NCI-H2227 treated with DMSO at 0.1 percent for 48 hours (cell line): ENCODE data around the gene CFAP70.

Experiments
- DNase-seq: peaks from one replicate; lab custom pipeline; 2025; lab: John Stamatoyannopoulos, UW

The CFAP70 gene

DNA sequence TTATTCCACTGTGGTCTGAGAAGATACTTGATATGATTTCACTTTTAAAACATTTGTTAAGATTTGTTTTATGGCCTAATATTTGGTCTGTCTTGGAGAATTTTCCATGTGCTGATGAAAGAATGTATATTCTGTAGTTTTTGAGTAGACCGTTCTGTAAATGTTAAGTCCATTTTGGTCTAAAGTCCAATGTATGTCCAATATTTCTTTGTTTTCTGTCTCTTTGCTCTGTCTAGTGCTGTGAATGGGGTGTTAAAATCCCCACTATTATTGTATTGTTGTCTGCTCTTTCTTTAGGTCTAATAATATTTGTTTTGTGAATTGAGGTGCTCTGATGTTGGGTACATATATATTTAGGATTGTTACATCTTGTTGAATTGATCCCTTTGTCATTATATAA lies 142.9 kb downstream of the CFAP70 start:
- no peak for DNase-seq

DNA sequence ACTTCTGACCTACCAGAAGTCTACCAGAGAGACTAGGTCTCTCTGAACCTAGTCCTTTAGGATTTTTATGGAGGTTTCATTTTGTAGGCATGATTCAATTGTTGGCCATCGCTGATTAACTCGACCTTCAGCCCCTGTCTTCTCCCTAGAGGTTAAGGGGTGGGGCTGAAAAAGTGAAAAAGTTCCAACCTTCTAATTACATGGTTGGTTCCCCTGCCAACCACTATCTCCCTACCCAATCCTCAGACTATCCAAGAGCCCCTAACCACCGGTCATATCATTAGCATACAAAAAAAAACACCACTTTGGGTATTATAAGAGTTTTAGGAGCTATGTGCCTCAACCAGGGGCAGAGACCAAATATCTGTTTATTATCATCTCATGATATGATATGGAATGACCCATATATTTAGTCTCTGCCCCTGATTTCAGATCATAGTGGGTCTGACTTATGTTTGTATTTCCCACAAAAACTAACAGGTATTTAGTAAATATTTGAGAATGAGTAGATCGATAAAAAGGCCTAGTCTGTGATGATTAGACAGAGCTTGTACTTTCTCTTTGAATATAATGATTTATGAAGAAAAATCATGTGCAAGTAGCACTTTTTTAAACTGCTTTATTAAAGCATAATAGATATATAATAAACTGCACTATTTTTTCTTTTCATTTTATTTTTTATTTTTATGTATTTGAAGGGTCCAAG lies 147.4 kb downstream of the CFAP70 start:
- DNase-seq, result no peak

DNA sequence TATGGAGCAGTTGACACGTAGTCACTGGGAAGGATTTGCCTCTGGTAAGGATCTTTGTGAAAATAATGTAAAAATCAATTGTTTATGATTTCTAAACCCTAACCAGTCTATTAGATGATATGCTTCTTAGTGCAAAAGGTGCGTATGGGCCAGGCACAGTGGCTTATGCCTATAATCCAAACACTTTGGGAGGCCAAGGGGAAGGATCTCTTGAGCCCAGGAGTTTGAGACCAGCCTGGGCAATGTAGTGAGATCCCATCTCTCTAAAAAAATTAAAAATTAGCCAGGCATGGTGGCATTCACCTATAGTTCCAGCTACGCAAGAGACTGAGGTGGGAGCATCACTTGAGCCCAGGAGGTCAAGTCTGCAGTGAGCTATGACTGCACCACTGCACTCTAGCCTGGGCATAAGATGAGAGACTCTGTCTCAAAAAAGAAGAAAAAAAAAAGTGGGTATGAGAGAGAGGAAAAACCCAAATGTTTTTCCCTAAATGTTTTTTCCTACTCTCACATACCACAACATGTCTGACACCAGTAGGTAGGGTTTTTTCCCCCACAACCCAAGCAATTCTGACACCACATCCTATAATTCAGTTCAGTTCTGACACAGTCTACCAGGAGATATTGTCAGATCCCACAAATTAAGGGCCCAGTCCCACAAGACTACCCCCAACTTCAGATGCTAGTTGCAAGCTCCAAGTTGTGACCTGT lies 148.1 kb downstream of the CFAP70 start:
- DNase-seq, result no peak

DNA sequence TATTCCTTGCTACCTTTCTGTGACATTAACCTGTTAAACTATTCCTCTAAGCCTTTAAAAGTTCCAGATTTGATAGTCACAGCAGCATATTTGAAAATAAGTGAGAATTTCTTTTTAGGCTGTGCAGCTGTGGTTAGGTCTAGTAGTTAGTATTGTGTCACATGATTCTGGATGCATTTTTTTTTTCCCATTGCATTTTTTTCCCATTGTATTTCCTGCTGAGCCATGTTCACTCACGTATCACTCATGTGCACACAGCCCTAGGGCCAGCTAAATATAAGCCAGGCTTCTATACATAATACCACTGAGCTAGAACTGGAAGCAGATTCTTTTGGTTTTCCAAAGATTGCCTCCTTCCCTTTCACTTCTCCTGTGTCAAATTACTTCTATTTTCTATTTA lies 149.0 kb downstream of the CFAP70 start:
- no peak for DNase-seq

DNA sequence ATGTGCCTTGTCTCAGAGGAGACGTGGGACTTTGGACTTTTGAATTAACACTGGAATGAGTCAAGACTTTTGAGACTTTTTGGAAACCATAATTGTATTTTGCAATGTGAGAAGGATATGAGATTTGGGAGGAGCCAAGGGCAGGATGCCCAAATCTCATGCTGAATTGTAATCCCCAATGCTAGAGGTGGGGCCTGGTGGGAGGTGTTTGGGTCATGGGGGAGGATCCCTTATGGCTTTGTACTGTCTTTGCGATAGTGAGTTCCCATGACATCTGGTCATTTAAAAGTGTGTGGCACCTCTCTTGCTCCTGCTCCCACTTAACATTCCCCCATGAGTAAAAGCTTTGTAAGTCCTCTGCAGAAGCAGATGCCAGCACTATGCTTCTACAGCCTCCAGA lies 150.8 kb downstream of the CFAP70 start:
- DNase-seq, result no peak

DNA sequence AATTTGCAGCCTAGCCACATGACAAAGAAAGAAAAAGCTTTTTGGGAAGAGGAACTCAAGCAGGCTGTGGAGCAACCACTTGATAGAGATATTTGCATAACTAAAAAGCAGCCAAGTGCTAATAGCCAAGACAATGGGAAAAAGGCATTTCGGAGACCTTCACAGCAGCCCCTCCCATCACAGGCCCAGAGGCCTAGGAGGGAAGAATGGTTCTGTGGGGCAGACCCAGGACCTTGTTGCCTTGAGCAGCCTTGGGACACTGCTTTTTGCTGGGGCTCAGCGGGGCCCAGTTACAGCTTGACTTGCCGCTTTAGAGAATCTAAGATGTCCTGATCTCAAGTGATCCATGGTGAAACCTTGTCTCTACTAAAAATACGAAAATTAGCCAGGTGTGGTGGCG lies 152.3 kb downstream of the CFAP70 start:
- no peak for DNase-seq

DNA sequence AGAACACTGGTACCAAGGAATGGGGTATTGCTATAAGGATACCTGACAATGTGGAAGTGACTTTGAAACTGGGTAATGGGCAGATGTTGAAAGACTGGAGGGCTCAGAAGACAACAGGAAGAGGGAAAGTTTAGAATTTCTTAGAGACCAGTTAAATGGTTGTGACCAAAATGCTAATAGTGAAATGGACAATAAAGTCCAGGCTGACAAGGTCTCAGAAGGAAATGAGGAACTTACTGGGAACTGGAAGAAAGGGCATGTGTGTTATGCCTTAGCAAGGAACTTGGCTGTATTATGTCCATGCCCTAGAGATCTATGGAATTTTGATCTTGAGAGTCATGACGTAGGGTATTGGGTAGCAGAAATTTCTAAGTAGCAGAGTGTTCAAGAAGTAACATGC lies 152.8 kb downstream of the CFAP70 start:
- no peak for DNase-seq

DNA sequence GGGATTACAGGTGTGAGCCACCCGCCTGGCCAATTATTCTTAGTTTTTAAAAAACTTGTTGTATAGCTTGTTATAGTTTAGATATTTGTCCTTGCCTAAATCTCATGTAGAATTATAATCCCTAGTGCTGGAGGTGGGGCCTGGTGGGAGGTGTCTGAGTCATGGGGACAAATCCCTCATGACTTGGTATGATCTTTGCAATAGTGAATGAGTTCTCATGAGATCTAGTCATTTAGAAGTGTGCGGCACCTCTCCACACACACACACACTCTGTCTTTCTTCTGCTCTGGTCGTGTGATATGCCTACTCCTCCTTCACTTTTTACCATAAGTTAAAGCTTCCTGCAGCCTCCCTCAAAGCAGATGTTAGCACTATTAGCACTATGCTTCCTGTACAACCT lies 153.6 kb downstream of the CFAP70 start:
- DNase-seq, result no peak
